OCI-LY3 (cell line): ENCODE data around the gene MMP28.

Source experiments
- CTCF ChIP-seq: fragments of 200-600, 300-600 bp; sonication (generic); IDR thresholded peaks from 2 replicates; pipeline ENCODE4 v1.5.1; 2014; ENCODE audit warnings: antibody characterized with exemption, low read length, low read depth
- EZH2phosphoT487 ChIP-seq: fragments of 200-600 bp; shearing (Covaris generic); IDR thresholded peaks from 2 replicates; pipeline ENCODE4 v1.6.1; 2018; ENCODE audit warnings: antibody characterized with exemption, mixed run types, low read depth

- TF ChIP-seq CTCF (no peak), EZH2phosphoT487 (no peak)
These were observed 51.7 kb downstream of the MMP28 start for GRCh38 chr17:35743626-35744328.
